HS-5 (cell line): ENCODE results near the gene PTPRR.

Experiments
- DNase-seq: peaks from one replicate; pipeline ENCODE4 v3.0.0-alpha.2; 2012; ENCODE audit warnings: low read depth

PTPRR gene

GRCh38 chr12:70695361-70696023 is 225.0 kb downstream of the PTPRR start:
- no peak for DNase-seq

GRCh38 chr12:70692681-70693288 is 227.8 kb downstream of the PTPRR start:
- peak; percentile 15 for DNase-seq

GRCh38 chr12:70691018-70691672 is 229.4 kb downstream of the PTPRR start:
- peak; percentile 6 for DNase-seq

GRCh38 chr12:70686907-70687306 is 233.6 kb downstream of the PTPRR start:
- no peak for DNase-seq

GRCh38 chr12:70686299-70686698 is 234.2 kb downstream of the PTPRR start:
- DNase-seq, result no peak

- no peak for DNase-seq
Observed at GRCh38 chr12:70683976-70684375, 236.6 kb downstream of the PTPRR start.

GRCh38 chr12:70671698-70672097 is 248.8 kb downstream of the PTPRR start:
- no peak for DNase-seq

- no peak for DNase-seq
Observed at GRCh38 chr12:70670948-70671347, 249.6 kb downstream of the PTPRR start.

- DNase-seq, result no peak
Observed at GRCh38 chr12:70667253-70667652, 253.3 kb downstream of the PTPRR start.

GRCh38 chr12:70666364-70666763 is 254.2 kb downstream of the PTPRR start:
- DNase-seq, result no peak

- DNase-seq, result no peak
Observed at GRCh38 chr12:70664465-70664881, 256.1 kb downstream of the PTPRR start.

- no peak for DNase-seq
Observed at GRCh38 chr12:70663838-70664237, 256.7 kb downstream of the PTPRR start.

GRCh38 chr12:70661466-70662161 is 258.9 kb downstream of the PTPRR start:
- peak; percentile 84 for DNase-seq

GRCh38 chr12:70660620-70661219 is 259.8 kb downstream of the PTPRR start:
- DNase-seq, result peak; percentile 82

- no peak for DNase-seq
Observed at GRCh38 chr12:70660002-70660604, 260.4 kb downstream of the PTPRR start.

- DNase-seq, result no peak
Observed at GRCh38 chr12:70659077-70659606, 261.4 kb downstream of the PTPRR start.

- no peak for DNase-seq
Observed at GRCh38 chr12:70657616-70658286, 262.8 kb downstream of the PTPRR start.

- DNase-seq, result no peak
Observed at GRCh38 chr12:70652451-70652850, 268.1 kb downstream of the PTPRR start.

- no peak for DNase-seq
Observed at GRCh38 chr12:70648831-70649230, 271.7 kb downstream of the PTPRR start.

- no peak for DNase-seq
Observed at GRCh38 chr12:70648191-70648590, 272.3 kb downstream of the PTPRR start.

GRCh38 chr12:70646850-70647249 is 273.7 kb downstream of the PTPRR start:
- DNase-seq, result peak; percentile 81
